NCI-H146 treated with DMSO at 0.1 percent for 48 hours (cell line): ENCODE data around the gene MACROH2A1.

Source experiments
- DNase-seq: peaks from one replicate; lab custom pipeline; 2025; ENCODE audit not compliant: unreplicated experiment; lab: John Stamatoyannopoulos, UW

MACROH2A1 gene

DNA sequence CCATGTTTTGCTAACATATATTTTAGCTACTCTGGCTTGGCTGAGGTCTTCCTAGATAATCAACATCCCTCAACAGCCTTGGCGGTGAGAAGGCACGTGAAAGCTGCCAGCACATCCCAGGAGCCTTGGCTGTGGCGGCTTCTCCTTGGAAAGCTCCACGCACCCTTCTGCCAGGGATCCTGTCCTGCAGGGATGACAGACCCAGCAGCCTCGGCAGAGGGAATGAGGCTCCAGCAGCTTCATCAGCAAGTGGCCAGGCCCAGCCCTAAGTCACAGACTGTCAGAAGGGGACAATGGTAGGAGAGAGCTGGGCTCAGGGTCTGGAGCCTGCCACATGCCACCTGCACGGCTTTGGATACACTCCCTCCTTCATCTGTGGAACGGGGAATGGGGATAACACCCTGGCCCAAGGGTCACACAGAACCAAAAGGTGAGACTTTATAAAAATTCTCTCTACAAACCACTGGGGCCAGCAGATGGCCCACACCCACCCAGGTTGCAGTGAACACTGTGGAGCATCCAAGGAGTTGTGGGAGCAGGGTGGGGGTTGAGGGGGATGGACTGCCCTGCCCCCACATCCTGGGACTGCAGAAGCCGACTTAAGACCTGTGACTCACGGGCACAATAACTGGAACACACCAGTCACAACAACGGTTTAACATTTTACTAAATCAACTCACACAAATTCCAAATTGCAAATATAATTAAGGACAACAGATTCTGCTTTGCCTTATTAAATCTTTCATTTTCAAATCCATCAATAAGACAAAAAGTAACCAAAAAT lies 65.1 kb downstream of the MACROH2A1 start:
- no peak for DNase-seq

DNA sequence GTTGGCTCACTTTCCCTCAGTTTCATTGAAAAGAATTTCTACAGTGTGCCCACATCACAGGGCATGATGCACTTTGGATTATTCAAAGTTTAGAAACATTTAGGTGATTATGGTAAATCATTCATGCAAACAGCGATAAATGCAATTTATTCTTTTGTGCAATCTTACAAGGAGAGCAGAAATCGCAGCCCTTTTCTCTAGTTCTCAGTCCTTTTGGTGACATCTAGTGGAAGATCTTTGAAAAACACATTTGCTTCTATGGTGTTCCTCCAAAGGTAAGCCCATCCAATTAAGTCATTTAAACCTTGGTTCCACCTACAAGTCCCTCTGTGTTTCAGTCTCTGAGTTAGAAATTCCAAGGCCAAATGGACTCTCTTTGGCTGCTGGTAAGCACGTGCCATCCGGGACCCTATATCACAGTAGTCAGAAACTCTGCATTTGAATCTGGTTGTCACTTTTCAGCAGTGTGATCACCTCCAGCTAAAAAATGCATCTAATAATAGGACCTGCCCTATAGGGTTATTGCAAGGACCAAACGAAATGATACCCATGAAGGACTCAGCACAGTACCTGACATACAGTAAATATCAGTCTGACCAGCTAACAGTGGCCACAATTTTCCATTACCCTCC lies 66.4 kb downstream of the MACROH2A1 start:
- DNase-seq = peak; percentile 21

DNA sequence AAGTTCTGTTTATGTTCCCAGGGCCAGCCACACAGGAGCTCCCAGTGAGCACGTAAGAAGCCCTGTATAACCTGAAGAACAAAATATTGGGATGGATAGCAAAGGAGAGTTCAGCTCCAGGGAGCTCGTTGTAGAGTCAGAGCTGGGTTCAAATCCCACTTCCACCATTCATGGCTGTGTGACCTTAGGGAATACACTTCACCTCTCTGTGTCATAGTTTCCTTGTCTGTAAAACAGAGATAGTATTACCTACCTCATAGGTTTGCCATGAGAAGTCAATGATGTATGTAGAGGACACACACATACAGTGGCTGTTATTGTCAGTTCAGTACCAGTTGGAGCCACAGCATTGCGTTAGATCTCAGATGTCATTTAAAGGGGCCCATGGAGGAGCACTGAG lies 67.4 kb downstream of the MACROH2A1 start:
- DNase-seq = no peak

DNA sequence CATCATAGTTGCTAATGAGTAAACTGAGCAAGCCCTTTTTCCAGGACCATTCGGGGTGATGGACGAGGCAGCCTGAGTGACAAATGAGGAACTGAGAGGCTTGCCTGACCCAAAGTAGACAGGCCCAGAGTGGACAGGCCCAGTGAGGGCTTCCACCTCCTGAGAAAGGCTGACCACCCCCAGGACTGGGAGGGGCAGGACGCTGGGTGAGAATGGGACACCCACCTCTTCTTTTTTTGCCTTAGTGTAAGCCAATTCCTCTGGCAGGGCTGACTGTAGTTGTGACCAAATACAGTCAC lies 68.3 kb downstream of the MACROH2A1 start:
- no peak for DNase-seq

DNA sequence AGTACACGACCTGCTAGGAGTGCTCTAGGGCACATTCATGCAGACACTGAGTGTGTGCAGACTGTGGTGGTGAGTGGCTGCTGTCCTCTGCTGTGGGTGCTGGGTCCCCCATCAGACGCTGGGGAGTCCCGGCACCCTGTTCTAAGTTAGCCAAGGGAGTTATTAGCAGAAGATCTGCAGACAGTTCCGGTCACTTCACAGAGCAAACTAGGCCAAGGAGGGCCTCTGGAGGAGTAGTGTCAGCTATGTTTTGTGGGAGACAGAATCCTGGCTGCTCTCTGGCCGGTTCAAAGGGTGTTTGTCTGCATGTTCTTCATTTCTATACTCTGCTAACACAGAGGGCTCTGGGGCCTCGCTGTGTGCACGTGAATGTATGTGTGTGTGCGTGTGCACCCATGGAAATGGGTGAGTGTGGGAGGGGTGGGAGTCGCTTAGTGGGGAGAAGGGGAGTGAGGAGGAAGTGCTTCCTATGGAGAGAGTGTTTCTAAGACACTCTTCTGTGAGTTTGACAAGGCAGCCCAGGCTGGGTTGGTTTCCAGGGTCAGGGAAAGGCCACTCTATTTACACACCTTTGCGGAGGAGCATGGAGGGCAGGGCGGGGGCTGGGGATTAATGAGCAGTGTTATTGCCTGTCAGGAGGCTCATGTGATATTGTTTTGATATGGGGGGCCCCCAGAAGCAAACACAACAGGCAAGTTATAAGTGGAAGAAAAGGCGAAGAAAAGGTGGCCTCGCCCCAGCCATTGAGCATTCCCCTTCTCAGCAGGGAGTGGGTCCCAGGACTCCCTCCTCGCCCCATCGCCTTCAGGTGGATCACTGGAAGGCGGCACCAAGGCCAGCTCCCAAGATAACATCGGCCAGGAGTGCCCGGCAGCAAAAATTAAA lies 68.9 kb downstream of the MACROH2A1 start:
- DNase-seq = no peak

DNA sequence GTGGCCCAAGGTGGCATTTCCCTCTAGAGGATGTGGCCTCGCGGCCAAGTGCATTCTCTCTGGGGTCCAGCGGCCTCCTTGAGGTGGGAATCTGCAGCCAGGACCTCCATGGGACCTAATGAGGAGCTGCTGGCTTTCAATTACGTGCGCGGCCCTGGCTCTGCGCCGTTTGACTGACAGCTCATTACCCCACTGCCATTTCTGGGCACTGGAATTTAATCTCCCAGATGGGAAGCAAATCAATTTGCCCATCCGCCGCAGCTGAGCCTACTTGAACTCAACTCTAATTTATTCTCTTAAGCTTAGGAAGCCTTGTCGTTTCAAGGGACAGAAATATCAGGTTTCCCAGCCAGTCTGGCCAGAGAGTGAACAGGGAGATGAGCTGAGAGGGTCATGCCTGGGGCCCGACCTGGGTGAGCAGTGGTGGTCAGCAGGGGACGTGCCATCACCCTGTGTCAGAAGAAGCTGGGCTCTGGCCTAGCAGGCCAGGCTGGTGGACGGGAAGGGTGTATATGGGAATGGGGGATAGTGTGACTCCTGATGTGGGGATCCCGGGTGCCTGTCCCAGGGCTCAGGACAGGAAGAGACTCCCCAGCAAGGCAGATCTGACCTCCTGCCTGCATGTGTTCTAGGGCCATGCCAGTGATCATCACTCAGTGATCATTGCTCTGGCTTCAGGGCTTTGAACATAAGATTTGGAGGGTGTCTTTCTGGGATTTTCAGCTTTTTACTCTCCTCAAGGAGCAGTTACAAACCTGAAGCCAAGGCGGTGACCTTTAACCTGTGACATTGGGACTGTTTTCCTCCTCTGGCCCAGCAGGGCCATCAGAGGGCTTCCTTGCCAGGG lies 69.7 kb downstream of the MACROH2A1 start:
- no peak for DNase-seq

DNA sequence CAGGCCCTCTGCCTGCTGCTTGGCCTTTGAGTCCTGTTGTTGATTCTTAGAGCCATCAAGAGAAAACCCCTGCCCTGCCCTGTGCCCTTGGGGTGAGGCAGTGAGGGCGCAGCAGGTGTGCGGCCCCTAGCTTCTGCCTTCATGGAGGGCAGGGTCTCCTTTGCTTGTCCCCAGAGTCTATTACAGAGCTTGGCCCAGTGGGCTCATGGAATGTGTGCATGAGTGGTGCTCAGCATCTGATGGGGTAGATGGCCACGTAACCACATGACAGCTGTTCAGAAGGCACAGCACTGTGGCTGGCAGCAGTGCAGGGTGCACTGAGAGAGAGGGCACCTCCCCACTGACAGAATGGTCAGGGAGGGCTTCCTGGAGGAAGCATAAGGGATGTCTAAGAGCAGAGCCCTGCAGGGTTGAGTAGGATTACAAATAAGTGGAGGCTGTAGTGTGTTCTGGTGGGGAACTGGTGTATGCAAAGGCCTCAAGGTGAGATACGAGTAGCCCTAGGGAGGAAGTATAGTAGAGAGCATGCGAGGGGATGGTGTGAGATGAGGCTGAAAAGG lies 70.8 kb downstream of the MACROH2A1 start:
- no peak for DNase-seq

DNA sequence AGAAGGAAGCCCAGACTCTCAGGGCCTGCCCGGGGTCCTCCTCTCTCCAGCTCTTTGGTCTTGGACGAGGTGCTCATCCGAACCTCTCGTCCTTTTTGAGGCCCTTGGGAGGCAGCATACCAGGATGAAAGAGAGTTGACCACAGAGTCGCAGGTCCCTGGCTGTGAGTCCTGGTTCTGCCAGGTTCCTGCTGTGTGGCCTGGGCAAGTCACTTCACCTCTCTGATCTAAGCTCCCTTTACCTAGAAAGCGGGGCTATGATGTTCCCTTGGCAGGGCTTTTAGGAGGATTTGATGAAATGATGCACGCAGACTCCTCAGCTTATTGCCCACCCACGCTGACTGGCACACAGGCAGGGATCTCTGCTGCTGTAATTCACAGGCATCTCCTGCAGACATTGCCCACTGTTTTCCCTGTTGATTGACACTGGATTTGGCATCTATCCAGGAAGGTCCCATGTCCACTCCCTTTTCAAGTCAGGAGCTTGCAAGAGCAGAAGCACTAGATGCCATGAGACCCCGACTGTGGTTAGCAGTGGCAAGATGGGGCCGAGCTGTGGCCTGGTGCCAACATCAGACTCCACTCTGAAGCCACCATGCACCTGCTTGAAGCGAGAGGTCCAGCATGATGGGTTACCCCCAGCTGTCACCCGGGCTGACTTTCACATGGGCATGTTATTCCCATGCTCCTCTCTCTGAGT lies 71.5 kb downstream of the MACROH2A1 start:
- no peak for DNase-seq

DNA sequence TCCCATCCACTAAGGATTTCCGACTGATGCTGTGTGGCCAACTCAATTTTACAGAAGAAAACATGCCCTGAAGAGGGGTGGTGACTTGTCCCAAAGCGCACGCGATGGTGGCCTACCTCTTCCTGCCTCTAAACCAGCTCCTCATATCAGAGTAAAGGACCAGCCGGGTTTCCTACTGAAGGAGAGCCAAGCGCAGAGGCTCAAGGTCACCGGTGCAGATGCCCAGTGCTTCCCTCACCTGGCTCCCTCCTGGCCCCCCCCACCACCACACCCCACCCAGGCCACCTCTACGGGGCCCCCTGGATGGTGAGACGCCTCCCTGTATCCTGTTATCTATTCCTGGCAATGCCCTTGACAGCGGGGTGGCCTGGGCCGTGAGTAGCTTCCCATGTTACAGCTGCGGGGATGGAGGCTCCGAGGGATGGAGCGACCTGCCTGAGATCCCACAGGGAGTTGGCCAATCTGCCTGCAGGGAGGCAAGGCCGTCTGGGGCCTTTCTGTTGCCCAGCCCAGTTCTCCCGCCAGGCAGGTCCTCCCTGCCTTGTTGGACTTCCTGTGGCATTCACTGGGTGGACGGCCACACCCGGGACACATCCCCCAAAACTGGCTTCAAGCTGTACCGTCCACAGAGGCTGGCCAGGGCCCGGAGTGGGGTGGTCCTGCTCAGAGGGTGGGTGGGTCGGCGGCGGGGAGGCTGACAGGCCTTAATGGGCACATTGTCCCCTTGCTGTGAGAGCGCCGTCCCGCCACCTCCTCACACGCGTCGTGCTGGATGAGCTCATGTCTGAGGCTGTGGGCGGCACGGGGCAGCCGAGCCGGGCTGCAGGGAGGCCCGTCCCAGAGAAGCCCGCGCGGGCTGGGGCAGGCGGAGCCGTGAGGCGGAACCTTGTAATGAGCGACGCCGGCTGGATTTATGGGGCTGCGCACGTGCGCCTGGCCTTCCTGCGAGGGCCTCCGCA lies 72.5 kb downstream of the MACROH2A1 start:
- DNase-seq = no peak

DNA sequence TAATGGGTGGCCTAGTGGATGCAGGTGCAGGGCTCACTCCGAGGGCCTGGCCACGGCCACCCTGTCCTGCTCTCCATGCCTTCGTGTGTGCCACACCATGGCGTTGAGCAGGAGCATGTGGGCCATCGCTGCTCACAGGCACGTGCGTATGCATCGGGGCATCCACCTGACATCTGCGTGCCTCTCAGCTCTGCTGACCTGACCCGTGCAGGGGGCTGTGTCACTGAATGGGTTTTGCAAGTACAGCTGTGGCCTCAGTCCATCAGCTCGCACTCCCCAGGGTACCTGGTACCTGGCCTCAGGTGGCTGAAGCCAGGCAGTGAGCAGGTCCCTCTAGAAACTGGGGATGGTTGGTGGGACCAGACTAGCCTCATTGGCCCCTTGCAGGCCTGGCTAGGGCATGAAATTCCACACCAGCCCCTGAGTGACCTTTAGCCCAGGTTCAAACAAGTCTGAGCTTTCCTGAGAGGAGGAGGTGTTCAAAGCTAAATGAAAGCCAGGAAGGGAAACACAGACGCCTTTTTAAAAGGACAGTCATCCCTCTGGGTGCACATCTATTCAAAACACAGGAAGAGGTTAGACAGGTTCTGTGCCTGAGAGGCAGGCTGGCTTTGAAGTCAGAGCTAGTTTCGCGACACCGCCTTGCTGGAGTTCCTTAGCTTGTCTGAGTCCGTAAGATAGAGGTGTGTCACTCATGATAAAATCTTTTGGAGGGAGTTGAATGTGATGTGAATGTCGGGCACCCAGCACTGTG lies 74.0 kb downstream of the MACROH2A1 start:
- DNase-seq = no peak

DNA sequence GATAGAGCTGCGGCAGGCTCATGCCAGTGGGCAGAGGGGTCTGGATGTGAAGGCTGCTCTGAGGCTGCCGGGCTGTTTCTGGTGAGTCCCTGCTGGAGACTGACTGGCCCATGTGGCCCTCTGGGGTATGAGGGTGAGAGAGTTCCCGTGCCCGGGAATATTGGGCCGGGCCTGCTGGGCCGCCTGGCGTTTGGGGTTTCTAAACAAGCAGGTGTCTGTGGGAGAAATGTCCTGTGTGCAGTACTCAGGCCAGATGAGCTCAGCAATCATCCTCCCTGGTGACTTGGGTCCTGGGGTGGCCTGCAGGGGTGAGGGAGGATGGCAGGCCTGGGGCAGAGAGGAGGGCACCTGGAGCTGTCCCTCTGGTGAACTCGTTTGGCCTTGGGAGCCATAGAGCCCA lies 74.9 kb downstream of the MACROH2A1 start:
- no peak for DNase-seq

DNA sequence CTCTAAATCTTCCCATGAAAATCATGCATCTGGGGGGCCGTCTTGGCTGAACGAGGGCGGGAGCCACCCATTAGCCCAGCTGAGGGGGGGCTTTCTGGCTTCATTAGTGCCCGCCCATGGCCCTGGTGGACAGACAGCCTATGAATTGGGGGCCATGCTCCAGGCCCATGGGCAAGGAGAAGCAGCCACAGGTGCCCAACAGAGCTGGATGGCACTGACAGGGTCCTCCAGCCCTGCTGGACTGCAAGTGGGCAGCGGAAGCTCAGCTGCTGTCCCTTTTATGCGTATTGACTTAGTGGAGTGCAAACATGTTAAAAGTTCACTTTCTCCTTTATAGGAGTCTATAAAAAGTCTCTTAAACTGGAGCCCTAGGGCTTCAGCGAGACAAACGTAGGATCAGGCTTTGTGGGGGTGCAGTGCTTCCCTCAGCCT lies 75.3 kb downstream of the MACROH2A1 start:
- DNase-seq = no peak

DNA sequence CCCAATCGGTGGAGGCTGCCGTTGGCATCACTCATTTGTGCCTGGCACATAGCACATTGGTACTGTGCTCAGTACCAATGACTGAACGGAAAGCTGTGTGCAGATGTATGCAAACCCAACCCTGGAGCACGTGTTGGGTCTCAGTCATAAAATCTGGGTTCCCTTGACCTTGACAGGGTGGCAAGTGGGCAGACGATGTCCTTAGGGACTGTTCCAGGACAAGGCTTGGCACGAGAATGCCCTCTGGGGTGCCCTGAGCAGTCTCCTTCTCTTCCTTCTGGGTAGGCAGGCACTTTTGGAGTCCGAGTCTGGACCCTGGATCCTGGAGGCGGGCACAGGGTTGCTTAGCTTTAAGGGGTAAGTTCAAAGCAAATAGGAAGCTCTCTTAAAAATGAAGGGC lies 75.8 kb downstream of the MACROH2A1 start:
- DNase-seq = no peak

DNA sequence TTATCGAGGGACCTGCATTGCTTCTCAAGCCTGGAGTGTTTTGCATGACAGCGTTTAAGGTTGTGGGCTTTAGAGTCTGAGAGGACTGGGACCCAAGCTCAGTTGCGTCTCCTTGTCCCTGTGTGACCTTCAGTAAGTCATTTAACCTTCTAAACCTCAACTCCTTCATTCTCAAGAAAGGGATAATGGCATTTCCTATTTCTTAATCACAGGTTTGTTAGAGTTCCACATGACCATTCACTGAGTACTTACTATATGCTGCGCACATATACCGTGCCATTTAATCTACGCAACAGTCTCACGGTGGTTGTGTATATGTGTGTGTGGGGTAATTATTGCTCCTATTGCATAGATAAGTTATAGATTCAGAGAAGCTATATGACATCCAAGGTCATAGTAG lies 76.3 kb downstream of the MACROH2A1 start:
- DNase-seq = no peak

DNA sequence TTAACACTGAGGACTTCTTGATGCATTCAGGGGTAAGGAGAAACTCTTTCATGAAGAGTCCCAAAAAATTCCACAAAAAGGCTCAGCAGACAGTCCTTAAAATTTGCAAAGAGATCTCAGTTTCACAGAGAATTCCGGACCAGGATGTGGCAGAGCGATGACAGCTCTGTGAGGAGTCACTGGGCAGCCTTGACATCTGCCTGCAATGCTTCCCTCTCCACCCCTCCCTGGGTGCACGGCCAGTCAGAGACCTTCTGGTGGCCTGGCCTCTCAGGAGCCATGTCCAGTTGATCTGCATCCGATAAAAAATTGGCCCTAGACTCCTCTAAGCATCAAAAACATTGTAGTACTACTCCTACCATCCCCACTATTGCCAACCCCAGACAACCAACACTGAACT lies 76.8 kb downstream of the MACROH2A1 start:
- DNase-seq = no peak

DNA sequence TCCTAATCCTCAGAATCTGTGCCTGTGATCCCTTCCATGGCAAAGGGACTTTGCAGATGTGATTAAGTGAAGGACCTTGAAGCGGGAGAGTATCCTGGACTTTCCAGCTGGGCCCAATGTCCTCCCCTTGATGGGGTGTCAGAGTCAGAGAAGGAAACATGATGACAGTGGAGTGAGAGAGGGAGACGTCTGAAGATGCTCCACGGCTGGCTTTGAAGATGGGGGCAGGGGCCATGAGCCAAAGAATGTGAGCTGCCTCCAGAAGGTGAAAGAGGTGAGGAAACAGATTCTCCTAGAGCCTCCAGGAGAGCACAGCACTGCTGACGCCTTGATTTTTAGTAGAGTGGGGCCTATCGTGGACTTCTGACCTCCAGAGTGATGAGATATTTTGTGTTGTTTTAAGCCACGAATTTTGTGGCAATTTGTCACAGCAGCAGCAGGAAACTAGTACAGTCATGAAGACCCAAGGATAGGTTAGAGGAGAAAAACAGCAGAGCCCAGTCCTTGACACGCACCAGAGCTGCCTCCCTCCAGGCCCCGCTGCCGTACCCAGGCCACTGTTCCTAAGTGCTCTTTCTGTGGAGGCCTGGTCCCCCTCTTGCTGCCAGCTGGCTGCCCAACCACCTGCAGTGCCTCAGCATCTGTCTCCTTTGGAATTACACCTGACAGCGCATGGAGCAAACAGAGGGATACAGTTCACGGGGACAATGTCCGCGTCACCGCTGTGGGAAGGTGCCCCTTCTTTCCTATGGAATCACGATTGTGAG lies 78.1 kb downstream of the MACROH2A1 start:
- DNase-seq = no peak

DNA sequence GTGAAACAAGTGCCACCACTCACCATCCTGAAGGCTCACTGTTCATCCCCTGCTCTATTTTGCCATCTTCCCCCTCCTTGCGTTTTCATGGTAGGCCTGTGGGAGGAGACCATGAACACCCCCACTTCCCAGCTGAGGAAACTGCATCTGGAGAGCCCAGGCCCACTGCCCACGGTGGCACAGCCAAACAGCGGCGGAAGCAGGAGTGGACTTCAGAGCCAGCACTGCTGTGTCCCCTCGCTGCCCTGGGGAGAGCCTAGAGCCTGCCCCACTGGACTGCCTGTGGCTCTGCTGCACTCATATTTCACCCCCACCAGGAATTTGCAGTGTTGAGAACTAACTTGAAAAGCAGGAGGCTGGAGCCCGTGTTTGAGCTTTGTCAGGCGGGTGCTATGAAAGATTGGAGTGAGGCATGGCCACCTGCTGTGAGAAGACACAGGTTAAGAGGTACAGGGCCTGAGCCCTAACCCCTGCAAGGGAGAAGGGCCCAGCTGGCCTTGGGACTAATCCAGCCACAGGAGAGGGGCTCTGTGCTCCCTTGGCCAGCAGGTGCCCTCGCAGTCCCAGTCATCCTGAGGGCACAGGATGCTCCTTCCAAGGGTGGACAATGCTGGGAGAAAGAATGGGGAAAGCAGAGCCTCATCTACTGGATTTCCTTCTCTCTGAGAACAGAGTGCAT lies 79.0 kb downstream of the MACROH2A1 start:
- no peak for DNase-seq
